ENCODE measurements around the gene TOB2.
A peak's percentile ranks its signal among the peaks of the same experiment; 100 is the strongest.
"Not testable (repeated sequence)": the region's sequence is repeated elsewhere in the genome, so short reads cannot be mapped to it uniquely, and the experiment has no call there.

The TOB2 gene

GRCh38 chr22:41408665-41409064 lies 37.9 kb downstream of the TOB2 start:
- TF ChIP-seq Cebpa-rat (IDR thresholded peaks at IDR 0.05), result no peak
- no peak overlapping the region for H3K4me3 ChIP-seq
- no peaks in the 10 kb centered on the region for H3K36me3 ChIP-seq
- H3K27me3 ChIP-seq, result no peaks in the 10 kb centered on the region
- no peak overlapping the region for H3K27ac ChIP-seq
- H4K20me1 ChIP-seq, result no peaks in the 10 kb centered on the region
- peak overlapping the region; percentile 36 for H3K4me2 ChIP-seq
- H3K9me3 ChIP-seq, result no peaks in the 10 kb centered on the region
- H3K4me1 ChIP-seq, result peaks cover 67% of the 10 kb centered on the region
- H3K9ac ChIP-seq, result no peak overlapping the region

GRCh38 chr22:41407433-41407832 lies 39.2 kb downstream of the TOB2 start:
- peaks cover 73% of the 10 kb centered on the region for H3K4me1 ChIP-seq
- no peak overlapping the region for H3K9ac ChIP-seq
- H3K36me3 ChIP-seq, result no peaks in the 10 kb centered on the region
- H3K4me2 ChIP-seq, result peak overlapping the region; percentile 36
- no peaks in the 10 kb centered on the region for H3K9me3 ChIP-seq
- no peak for TF ChIP-seq Cebpa-rat (IDR thresholded peaks at IDR 0.05)
- no peaks in the 10 kb centered on the region for H4K20me1 ChIP-seq
- H3K4me3 ChIP-seq, result no peak overlapping the region
- no peak overlapping the region for H3K27ac ChIP-seq
- no peaks in the 10 kb centered on the region for H3K27me3 ChIP-seq

GRCh38 chr22:41406410-41406809 lies 40.2 kb downstream of the TOB2 start:
- H3K4me1 ChIP-seq, result peaks cover 73% of the 10 kb centered on the region
- H3K27me3 ChIP-seq, result no peaks in the 10 kb centered on the region
- 0 out of 2 replicates have a peak overlapping the region, but pooled peaks have one; percentile 5 for H3K4me2 ChIP-seq
- no peaks in the 10 kb centered on the region for H4K20me1 ChIP-seq
- no peaks in the 10 kb centered on the region for H3K9me3 ChIP-seq
- no peak overlapping the region for H3K9ac ChIP-seq
- no peak overlapping the region for H3K4me3 ChIP-seq
- no peak overlapping the region for H3K27ac ChIP-seq
- TF ChIP-seq Cebpa-rat (IDR thresholded peaks at IDR 0.05), result no peak
- no peaks in the 10 kb centered on the region for H3K36me3 ChIP-seq

GRCh38 chr22:41405588-41405987 lies 41.0 kb downstream of the TOB2 start:
- Histone ChIP-seq H3K27ac (no peak overlapping the region), H3K36me3 (no peaks in the 10 kb centered on the region), H3K4me3 (no peak overlapping the region), H3K27me3 (no peaks in the 10 kb centered on the region), H3K4me1 (peaks cover 71% of the 10 kb centered on the region), H4K20me1 (no peaks in the 10 kb centered on the region), H3K4me2 (no peak overlapping the region; the same call in 1 of the 2 replicates), H3K9ac (no peak overlapping the region), H3K9me3 (no peaks in the 10 kb centered on the region)
- no peak for TF ChIP-seq Cebpa-rat (IDR thresholded peaks at IDR 0.05)

GRCh38 chr22:41403532-41404318 lies 42.9 kb downstream of the TOB2 start:
- Histone ChIP-seq H3K9me3 (no peaks in the 10 kb centered on the region), H3K36me3 (no peaks in the 10 kb centered on the region), H3K4me3 (no peak overlapping the region), H3K9ac (no peak overlapping the region), H3K4me1 (peaks cover 59% of the 10 kb centered on the region), H3K27ac (no peak overlapping the region), H3K27me3 (no peaks in the 10 kb centered on the region), H4K20me1 (no peaks in the 10 kb centered on the region), H3K4me2 (peak overlapping the region; percentile 19; the same call in 1 of the 2 replicates)
- no peak for TF ChIP-seq Cebpa-rat (IDR thresholded peaks at IDR 0.05)

GRCh38 chr22:41402851-41403250 lies 43.8 kb downstream of the TOB2 start:
- H3K27me3 ChIP-seq, H3K9me3 ChIP-seq, H3K36me3 ChIP-seq, H3K4me3 ChIP-seq, H4K20me1 ChIP-seq: not testable (repeated sequence)
- peak overlapping the region; percentile 85 for H3K4me2 ChIP-seq
- H3K9ac ChIP-seq, result peak overlapping the region; percentile 59; the same call in 1 of the 2 replicates
- H3K27ac ChIP-seq, result peak overlapping the region; percentile 75
- H3K4me1 ChIP-seq, result peaks cover 50% of the 10 kb centered on the region

- peak overlapping the region; percentile 75 for H3K27ac ChIP-seq
- H3K4me2 ChIP-seq, result peak overlapping the region; percentile 85
- peaks cover 17% of the 10 kb centered on the region for H3K36me3 ChIP-seq
- H3K4me3 ChIP-seq, result no peak overlapping the region
- TF ChIP-seq Cebpa-rat (IDR thresholded peaks at IDR 0.05), result no peak
- H3K4me1 ChIP-seq, result peaks cover 49% of the 10 kb centered on the region
- no peaks in the 10 kb centered on the region for H4K20me1 ChIP-seq
- H3K9ac ChIP-seq, result peak overlapping the region; percentile 59
- no peaks in the 10 kb centered on the region for H3K27me3 ChIP-seq
- H3K9me3 ChIP-seq, result no peaks in the 10 kb centered on the region
Measured at GRCh38 chr22:41401781-41402648, 44.6 kb downstream of the TOB2 start.

- no peak overlapping the region for H3K27ac ChIP-seq
- no peak for TF ChIP-seq Cebpa-rat (IDR thresholded peaks at IDR 0.05)
Measured at GRCh38 chr22:41398921-41399320, 47.7 kb downstream of the TOB2 start.

GRCh38 chr22:41397143-41397811 lies 49.3 kb downstream of the TOB2 start:
- H3K36me3 ChIP-seq, result peaks cover 52% of the 10 kb centered on the region

More at GRCh38 chr22:41398921-41399320, 47.7 kb downstream of the TOB2 start:
- Histone ChIP-seq H3K27me3 (no peaks in the 10 kb centered on the region), H3K4me2 (no peak overlapping the region), H3K36me3 (peaks cover 48% of the 10 kb centered on the region), H3K4me3 (no peak overlapping the region), H3K9ac (no peak overlapping the region), H3K9me3 (no peaks in the 10 kb centered on the region), H3K4me1 (peaks cover 35% of the 10 kb centered on the region), H4K20me1 (no peaks in the 10 kb centered on the region)

More at GRCh38 chr22:41397143-41397811, 49.3 kb downstream of the TOB2 start:
- TF ChIP-seq Cebpa-rat (IDR thresholded peaks at IDR 0.05), result no peak
- Histone ChIP-seq H3K4me1 (peaks cover 18% of the 10 kb centered on the region), H3K9me3 (no peaks in the 10 kb centered on the region), H4K20me1 (no peaks in the 10 kb centered on the region), H3K27ac (no peak overlapping the region), H3K27me3 (no peaks in the 10 kb centered on the region), H3K9ac (peak overlapping the region; percentile 41; the same call in 1 of the 2 replicates), H3K4me3 (no peak overlapping the region), H3K4me2 (no peak overlapping the region)
